ENCODE measurements around the gene CREBZF. TPM values are rescaled to one million over a fixed set of nuclear protein-coding genes. Genes with fewer than 3 reads are reported as not detected.

CREBZF gene
- total and polyA plus RNA-seq, 9 of the 15 experiments (the other 6 are each of a cell fraction or from before 2014, with no cell fraction given), result 7.2 to 70.2 (median 40.5) TPM

GRCh38 chr11:85705800-85706199, 40.9 kb upstream of the CREBZF start:
- H3K9me1 ChIP-seq (ENCODE audit: control insufficient read depth, insufficient read depth, low read length), result no peaks in the 10 kb centered on the region
- H3K36me3 ChIP-seq (ENCODE audit: control insufficient read depth, insufficient read depth, low read length), result no peaks in the 10 kb centered on the region
- no peak overlapping the region for H2AFZ ChIP-seq (ENCODE audit: low read depth, low read length)
- H4K20me1 ChIP-seq (replicated peaks; ENCODE audit: control insufficient read depth, insufficient read depth, low read length), result no peaks in the 10 kb centered on the region
- FAIRE-seq (peak; percentile 42), DNase-seq (ENCODE audit: extremely low read depth in 1 of 4, low spot score in 3 of 4) (no peak), ATAC-seq (no peak)
- CTCF ChIA-PET (ENCODE audit: low intra/inter-chr PET ratio), result no interaction called here
- H3K79me2 ChIP-seq (ENCODE audit: control insufficient read depth, insufficient read depth, low read length), result no peaks in the 10 kb centered on the region
- POLR2A ChIA-PET, result no interaction called here
- H3K9me3 ChIP-seq (replicated peaks; ENCODE audit: control insufficient read depth, insufficient read depth, low read depth, low read length), result no peaks in the 10 kb centered on the region
- H3K9ac ChIP-seq (ENCODE audit: insufficient read depth in 1 of 2, low read depth in 2 of 2, low read length in 2 of 2), result no peak overlapping the region
- in situ Hi-C loops (cut with MboI), result no loop called here
- no TSS peak for BruUV-seq (replicated peaks)
- H3K4me1 ChIP-seq (replicated peaks in 1 of 2; ENCODE audit: control insufficient read depth in 2 of 2, insufficient read depth in 2 of 2, low read length in 2 of 2), result no peaks in the 10 kb centered on the region
- no peak overlapping the region for H3K4me2 ChIP-seq (ENCODE audit: insufficient read depth, low read length)
- intact Hi-C loops (cut with micrococcal nuclease), result no loop called here
- peaks cover 4% of the 10 kb centered on the region in 2 experiments; a peak in 2 of 5 replicates for H3K27me3 ChIP-seq (ENCODE audit: control insufficient read depth in 2 of 2, insufficient read depth in 2 of 2, low read length in 2 of 2)
- H3K4me3 ChIP-seq, result no peak overlapping the region
- H3K27ac ChIP-seq (ENCODE audit: extremely low read depth, low read depth, low read length), result no peak overlapping the region
- TF ChIP-seq E2F5 (CRISPR knock-in tag; IDR thresholded peaks at IDR 0.05), result no peak
- TF ChIP-seq SUPT5H (IDR thresholded peaks at IDR 0.05), result no peak
- no peak for TF ChIP-seq AFF1 (IDR thresholded peaks at IDR 0.05; ENCODE audit: low read depth in 1 of 2, partially characterized antibody in 2 of 2)
- no peak for TF ChIP-seq ZNF780A (CRISPR knock-in tag; IDR thresholded peaks at IDR 0.05)
- no peak for TF ChIP-seq WHSC1 (IDR thresholded peaks at IDR 0.05; ENCODE audit: low read length)
- TF ChIP-seq ZNF408 (CRISPR knock-in tag; IDR thresholded peaks at IDR 0.05; ENCODE audit: low read depth), result no peak
- TF ChIP-seq NCOA6 (IDR thresholded peaks at IDR 0.05), result no peak
- no peak for TF ChIP-seq ADNP (tag; IDR thresholded peaks at IDR 0.05)
- TF ChIP-seq DACH1 (IDR thresholded peaks at IDR 0.05; ENCODE audit: partially characterized antibody), result no peak
- TF ChIP-seq KHSRP (IDR thresholded peaks at IDR 0.05), result no peak
- no peak for TF ChIP-seq ZNF518B (CRISPR knock-in tag; IDR thresholded peaks at IDR 0.05)
- no peak for TF ChIP-seq HDAC1 (IDR thresholded peaks at IDR 0.05)
- no peak for TF ChIP-seq FOXP1 (CRISPR knock-in tag; IDR thresholded peaks at IDR 0.05)
- no peak for TF ChIP-seq IRF2 (CRISPR knock-in tag; IDR thresholded peaks at IDR 0.05)
- no peak for TF ChIP-seq L3MBTL2 (IDR thresholded peaks at IDR 0.05)

Measured in K562 (cell line).